Mammary epithelial cell (primary cell): ENCODE measurements around the gene INPP4A.

Source experiments
- EZH2 ChIP-seq: IDR thresholded peaks from 2 replicates; pipeline ENCODE4 v1.6.1; 2012; ENCODE audit warnings: low read length, inconsistent platforms, borderline replicate concordance
- TF ChIP-seq, protein P1 (sequence below), 2 donors: IDR thresholded peaks in 1 of 2; conservative IDR thresholded peaks in 1 of 2; 2 replicates each; pipeline ENCODE4 v1.5.1; 2011 to 2012; ENCODE audit warnings: inconsistent platforms in 2 of 2, low read length in 2 of 2, mild to moderate bottlenecking in 2 of 2, control low read depth in 1 of 2, low read depth in 1 of 2; ENCODE audit not compliant: insufficient read depth in 1 of 2; ENCODE audit errors: extremely low read depth in 1 of 2

- TF ChIP-seq, protein P1, sequence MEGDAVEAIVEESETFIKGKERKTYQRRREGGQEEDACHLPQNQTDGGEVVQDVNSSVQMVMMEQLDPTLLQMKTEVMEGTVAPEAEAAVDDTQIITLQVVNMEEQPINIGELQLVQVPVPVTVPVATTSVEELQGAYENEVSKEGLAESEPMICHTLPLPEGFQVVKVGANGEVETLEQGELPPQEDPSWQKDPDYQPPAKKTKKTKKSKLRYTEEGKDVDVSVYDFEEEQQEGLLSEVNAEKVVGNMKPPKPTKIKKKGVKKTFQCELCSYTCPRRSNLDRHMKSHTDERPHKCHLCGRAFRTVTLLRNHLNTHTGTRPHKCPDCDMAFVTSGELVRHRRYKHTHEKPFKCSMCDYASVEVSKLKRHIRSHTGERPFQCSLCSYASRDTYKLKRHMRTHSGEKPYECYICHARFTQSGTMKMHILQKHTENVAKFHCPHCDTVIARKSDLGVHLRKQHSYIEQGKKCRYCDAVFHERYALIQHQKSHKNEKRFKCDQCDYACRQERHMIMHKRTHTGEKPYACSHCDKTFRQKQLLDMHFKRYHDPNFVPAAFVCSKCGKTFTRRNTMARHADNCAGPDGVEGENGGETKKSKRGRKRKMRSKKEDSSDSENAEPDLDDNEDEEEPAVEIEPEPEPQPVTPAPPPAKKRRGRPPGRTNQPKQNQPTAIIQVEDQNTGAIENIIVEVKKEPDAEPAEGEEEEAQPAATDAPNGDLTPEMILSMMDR (conservative IDR thresholded peaks at IDR 0.05 in 1 of 2, IDR thresholded peaks at IDR 0.05 in 1 of 2; ENCODE audit: extremely low read depth in 1 of 2, insufficient read depth in 1 of 2, low read depth in 1 of 2, low read length in 2 of 2) = no peak
- TF ChIP-seq EZH2 = no peak
Measured at GRCh38 chr2:98478088-98478551, 33.5 kb downstream of the INPP4A start.
